ENCODE data around the gene VGLL3.
"Not testable (repeated sequence)": the region's sequence is repeated elsewhere in the genome, so short reads cannot be mapped to it uniquely, and the experiment has no call there.

The VGLL3 gene

DNA sequence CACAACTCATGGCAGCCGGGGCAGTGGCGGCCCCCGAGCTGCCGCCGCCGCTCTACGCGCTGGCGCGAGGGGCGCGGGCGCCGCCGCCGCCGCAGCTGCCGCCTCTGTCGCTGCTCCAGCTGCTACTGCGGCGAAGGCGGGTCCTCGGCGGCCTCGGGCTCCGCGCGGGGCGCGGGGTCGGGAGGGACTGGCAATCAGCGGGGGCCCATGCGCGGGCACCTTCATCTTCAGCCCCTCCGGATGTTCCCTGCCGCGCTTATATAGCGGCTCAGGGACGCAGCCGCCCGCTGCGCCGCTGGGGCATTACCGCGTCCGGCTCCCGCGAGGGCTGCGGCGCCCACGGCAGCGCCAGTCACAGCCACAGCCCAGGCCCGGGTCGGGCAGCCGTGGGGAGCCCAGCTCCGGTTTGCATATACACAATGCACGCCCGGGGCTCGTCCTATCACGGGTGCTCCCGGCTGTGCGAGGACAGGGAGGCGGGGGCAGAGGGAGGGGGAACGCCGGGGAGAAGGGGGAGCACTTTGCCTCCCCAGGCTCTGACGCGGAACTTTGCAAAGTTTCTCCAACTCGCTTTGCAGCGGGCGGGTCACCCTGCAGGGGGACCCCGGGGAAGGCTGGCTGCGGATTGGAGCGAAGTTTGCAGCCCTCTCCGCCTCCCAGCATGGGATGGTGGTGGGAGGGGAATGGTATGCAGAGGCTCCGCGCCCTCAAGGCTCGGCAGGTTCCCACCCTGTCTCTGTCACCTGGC is at the start of gene VGLL3:
TSS of gene VGLL3 (minus strand) at position 416 of the 748 bp plus-strand sequence. CDS start at position 10, 406 bp downstream.
- peak in 1 of 2 experiments; percentile 23 for DNase-seq

DNA sequence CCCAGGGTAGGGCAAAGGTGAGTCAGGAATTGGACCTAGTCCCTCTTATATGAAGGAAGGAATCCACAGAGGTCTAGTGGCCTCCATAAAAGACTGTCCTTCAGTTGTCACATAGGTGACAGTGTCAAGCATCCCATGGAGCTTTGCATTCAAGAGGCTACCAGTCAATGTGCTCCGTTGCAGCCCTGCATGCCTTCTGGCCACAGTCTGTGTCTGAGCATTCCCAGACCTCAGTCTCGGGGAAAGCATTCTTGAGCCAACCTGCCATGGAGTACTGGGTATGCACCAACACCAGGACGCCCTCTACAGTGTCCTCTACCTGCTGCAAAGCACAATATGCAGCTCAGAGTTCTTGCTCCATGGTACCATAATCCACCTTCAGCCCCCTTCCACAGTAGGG is 46.7 kb upstream of the VGLL3 start:
- DNase-seq, result no peak

GRCh38 chr3:87036671-87037070 is 45.7 kb upstream of the VGLL3 start:
- no peak for DNase-seq

GRCh38 chr3:87035339-87035738 is 44.4 kb upstream of the VGLL3 start:
- no peak for DNase-seq

GRCh38 chr3:87033205-87033604 is 42.3 kb upstream of the VGLL3 start:
- DNase-seq, result no peak

- DNase-seq, result no peak
Measured at GRCh38 chr3:87025661-87026645, 35.0 kb upstream of the VGLL3 start.

DNA sequence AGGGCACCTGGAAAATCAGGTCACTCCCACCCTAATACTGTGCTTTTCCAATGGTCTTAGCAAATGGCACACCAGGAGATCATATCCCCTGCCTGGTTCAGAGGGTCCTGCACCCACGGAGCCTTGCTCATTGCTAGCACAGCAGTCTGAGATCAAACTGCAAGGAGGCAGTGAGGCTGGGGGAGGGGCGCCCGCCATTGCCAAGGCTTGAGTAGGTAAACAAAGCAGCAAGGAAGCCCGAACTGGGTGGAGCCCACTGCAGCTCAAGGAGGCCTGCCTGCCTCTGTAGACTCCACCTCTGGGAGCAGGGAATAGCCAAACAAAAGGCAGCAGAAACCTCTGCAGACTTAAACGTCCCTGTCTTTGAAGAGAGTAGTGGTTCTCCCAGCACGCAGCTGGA is 26.4 kb upstream of the VGLL3 start:
- not testable (repeated sequence) for DNase-seq

DNA sequence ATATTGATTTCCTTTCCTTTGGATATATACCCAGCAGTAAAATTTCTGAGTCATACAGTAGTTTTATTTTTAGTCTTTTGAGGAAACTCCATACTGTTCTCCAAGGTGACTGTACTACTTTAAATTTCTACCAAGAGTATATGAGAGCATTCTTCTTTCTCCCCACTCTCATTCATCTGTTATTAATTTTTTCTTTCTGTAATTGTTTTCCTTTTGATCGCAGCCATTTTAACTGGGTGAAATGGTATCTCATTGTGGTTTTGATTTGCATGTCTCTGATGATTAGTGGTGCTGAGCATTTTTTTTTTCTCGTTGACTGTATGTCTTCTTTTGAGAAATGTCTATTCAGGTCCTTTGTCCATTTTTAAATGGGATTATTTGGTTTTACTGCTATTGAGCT is 18.3 kb upstream of the VGLL3 start:
- no peak for DNase-seq

DNA sequence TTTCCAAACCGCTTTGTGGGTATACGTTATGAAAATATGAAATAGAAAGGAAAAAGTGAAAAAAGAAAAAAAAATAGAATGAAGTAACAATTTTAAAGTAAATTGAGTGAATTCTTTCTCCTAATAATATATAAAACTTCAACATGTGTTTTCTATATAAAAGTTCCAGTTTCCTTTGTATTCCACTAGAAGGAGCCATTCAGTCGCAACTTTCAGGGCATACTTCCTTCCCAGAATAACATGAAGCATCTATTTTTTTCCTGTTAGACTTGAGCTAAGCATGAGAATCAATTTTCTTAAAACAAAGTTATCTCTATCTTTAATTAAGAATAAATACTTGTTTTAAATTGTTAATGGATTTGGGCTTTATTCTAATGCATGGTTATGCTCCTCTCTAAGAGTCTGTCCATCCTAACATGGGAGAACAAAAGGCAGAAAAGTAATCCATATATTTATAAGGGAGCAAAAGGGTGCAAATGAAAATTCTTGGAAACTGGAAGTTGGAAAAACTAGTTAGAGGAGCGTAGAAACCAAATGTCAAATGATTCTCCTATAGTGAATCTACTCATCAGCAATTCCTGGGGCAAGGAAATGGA is 16.0 kb upstream of the VGLL3 start:
- DNase-seq, result no peak

DNA sequence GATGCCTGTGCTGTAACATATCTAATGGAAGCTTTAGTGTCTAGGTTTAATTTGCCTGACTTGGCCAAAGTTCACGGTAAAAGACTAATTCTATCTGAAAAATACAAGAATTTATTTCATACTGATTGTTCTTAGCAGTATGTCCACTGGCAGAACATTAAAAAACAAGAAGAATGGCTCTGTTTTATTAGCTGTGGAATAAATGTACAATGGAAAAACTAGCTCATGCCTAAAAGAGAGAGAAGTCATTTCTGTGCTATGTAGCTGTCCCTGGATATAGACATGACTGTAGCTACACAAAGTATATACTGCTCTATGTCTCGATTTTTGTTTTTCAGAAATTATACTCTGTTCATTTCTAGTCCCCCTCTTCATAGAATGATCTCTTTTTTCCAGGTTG is 13.9 kb upstream of the VGLL3 start:
- no peak for DNase-seq

GRCh38 chr3:87002346-87002745 is 11.4 kb upstream of the VGLL3 start:
- DNase-seq, result no peak

DNA sequence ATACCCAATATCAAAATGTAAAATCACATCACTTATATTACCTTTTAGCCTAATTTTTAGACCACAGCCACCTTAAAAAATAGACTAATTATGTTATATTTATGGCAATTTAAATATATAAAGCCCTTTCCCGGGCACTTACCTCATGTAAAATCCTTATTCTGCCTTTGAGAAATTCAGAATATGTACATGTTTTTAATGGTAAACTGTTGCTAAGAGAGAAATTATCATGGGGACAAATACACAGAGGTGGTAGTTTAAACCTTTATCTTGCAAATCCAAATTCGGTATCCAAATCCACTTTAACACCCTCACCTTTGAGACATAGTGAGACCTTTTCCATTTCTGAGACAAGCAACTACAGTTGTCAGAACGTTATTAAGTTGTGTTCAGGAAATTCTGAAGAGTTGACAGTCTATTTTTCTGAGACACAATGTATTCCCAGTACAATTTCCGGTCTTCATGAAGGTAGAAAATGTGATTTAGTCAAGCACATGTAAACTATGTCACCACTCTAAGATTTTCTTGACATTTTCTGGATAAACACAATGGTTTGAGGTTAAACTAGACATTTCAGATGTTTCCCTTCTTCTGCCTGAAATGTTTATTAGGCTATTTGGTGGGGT is 10.6 kb upstream of the VGLL3 start:
- no peak for DNase-seq

DNA sequence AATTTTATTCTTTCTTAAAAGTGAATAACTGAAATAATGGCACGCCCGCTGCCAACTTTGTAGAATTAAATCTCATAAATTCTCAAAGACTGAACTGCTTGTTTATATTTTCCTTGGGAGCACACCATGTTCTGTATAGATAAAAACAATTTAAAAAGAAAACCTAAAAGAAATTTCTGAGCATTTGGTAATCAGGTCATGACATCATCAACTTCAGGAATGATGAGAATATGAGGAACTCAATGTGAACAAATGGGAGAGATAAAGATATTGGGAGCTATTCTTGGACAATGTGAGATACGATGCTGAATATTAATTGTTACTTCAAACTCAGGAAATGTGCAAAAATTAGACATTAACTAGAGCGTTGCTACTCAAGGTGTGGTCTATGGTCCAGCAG is 10.0 kb upstream of the VGLL3 start:
- DNase-seq, result no peak

- DNase-seq, result no peak
Measured at GRCh38 chr3:86998569-86998968, 7.6 kb upstream of the VGLL3 start.

GRCh38 chr3:86996261-86996955 is 5.5 kb upstream of the VGLL3 start:
- DNase-seq, result no peak

- DNase-seq, result no peak
Measured at GRCh38 chr3:86995537-86995936, 4.6 kb upstream of the VGLL3 start.

DNA sequence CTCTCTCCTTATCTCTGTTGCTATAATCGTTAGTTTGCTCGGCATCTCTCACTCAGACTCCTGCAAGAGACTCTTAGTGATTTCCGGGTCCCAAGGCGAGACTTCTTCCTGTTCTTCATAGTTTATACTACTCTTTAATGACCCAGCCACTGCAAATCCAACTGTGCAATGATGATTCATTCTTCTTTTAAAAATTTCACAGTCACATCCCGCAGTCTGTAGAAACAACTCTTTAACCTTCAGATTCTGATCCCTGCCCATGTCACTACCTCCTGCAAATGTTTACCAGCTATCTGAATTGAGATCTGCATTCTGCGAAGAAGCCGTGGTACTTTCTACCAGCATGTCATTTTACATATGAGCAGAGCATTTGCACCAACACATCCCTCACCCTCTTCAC is 2.8 kb upstream of the VGLL3 start:
- no peak for DNase-seq

DNA sequence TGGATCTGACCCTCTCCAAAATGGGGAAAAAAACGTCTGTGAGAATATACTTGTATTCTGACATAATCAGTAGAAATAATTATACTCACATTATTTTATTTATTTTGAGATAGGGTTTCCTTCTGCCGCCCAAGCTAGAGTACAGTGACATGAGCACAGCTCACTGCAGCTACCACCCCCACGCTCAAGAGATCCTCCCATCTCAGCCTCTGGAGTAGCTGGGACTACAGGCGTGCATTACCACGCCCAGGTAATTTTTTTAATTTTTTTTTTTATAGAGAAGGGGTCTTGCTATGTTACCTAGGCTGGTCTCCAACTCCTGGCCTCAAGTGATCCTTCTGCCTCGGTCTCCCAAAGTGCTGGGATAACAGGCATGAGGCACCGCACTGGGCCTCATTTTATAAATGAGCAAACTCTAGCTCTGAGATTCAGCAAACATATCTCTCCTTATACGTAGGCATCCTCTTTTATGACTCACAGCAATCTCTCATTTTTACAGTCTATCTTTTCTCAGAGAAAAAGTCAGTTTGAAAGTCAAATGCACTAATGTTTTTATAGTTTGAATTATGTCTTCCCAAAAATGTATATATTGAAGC is 989 bp upstream of the VGLL3 start:
- DNase-seq, result no peak

GRCh38 chr3:86991482-86991815 is 500 bp upstream of the VGLL3 start:
- DNase-seq, result no peak

DNA sequence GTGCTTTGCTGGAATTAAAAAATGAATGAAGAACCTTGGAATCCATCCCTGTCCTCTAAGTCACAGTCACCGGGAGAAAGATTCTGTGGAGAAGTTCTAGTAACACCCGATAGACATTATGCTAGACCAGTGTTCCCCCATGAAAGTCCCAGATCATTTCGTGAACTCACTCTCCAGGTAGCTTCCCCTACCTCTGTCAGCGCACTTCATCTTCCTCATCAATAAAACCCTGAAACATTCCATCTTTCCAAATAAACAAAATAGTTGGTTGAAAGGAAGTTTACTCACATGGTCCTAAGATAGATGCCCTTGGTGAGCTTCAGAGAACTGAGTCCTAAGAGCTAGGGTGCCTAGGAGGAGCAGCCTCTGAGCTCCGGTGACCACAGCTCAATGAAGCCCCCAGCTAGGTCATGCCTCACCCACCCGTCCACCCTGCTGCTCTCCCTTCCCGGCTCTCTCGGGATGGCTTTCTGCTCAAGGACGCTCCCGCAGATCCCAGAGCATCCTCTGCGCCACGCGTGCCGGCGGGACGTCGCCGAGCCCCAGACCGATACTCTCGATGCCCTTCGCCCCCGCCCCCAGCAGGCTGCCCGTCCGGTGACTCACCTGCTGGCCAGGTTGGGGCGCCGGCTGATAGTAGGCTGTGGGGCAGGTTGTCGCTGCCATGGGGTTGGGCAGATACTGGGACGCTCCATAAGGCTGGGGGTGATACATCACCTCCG is 776 bp downstream of the VGLL3 start:
- DNase-seq, result no peak

- DNase-seq, result no peak
Measured at GRCh38 chr3:86989611-86990010, 1.3 kb downstream of the VGLL3 start.

Measured in activated T-cell treated with anti-CD3 and anti-CD28 coated beads, Interleukin-2, amount 50 U/mL, for 48 hours (primary cell).